ENCODE data around the gene PFKM. TPM values are rescaled to one million over a fixed set of nuclear protein-coding genes. Genes with fewer than 3 reads are reported as not detected.

Gene PFKM
- total and polyA plus RNA-seq, 4 donors: 4.5 to 23.9 (median 5.8) TPM

GRCh38 chr12:48077111-48077510 is 42.1 kb upstream of the PFKM start:
- no peak overlapping the region for H3K27ac ChIP-seq (ENCODE audit: low read depth in 1 of 2, low read length in 2 of 2)
- TF ChIP-seq FOXA2 (IDR thresholded peaks at IDR 0.05): no peak
- TF ChIP-seq CTCF (IDR thresholded peaks at IDR 0.05; ENCODE audit: low read depth, low read length, missing input control): no peak
- no peak for TF ChIP-seq REST (IDR thresholded peaks at IDR 0.05)
- TF ChIP-seq RAD21 (IDR thresholded peaks at IDR 0.05): no peak
- TF ChIP-seq EGR1 (IDR thresholded peaks at IDR 0.05; ENCODE audit: low read depth in 2 of 2): no peak
- TF ChIP-seq ATF3 (IDR thresholded peaks at IDR 0.05): no peak
- TF ChIP-seq RXRA (IDR thresholded peaks at IDR 0.05): no peak
- no peak for TF ChIP-seq ZBTB33 (IDR thresholded peaks at IDR 0.05)
- no peak for TF ChIP-seq MAX (IDR thresholded peaks at IDR 0.05)
- TF ChIP-seq HNF4A (conservative IDR thresholded peaks at IDR 0.05): no peak
- TF ChIP-seq TAF1 (conservative IDR thresholded peaks at IDR 0.05): no peak
- TF ChIP-seq NR2F2 (IDR thresholded peaks at IDR 0.05): no peak
- no peak for TF ChIP-seq GABPA (IDR thresholded peaks at IDR 0.05 in 1 of 2, conservative IDR thresholded peaks at IDR 0.05 in 1 of 2)
- TF ChIP-seq YY1 (IDR thresholded peaks at IDR 0.05): no peak
- H3K9me3 ChIP-seq (ENCODE audit: control insufficient read depth in 4 of 4, low read length in 3 of 4): no peaks in the 10 kb centered on the region
- no peak overlapping the region for H3K4me3 ChIP-seq (ENCODE audit: low read depth in 1 of 3, low read length in 3 of 3)
- no peaks in the 10 kb centered on the region for H3K27me3 ChIP-seq (ENCODE audit: control insufficient read depth in 4 of 4, insufficient read depth in 4 of 4, low read length in 3 of 4)
- no peak overlapping the region for H3K9ac ChIP-seq (ENCODE audit: low read depth in 1 of 2, low read length in 2 of 2)
- no peaks in the 10 kb centered on the region for H3K4me1 ChIP-seq (ENCODE audit: control insufficient read depth in 4 of 4, insufficient read depth in 4 of 4, low read length in 3 of 4)
- WGBS: 94% methylated on average over 2 of the region's 2 CpGs
- H3K36me3 ChIP-seq (ENCODE audit: control insufficient read depth in 4 of 4, insufficient read depth in 3 of 4, low read depth in 1 of 4, low read length in 3 of 4): peaks cover 6 to 23% (median 20%) of the 10 kb centered on the region in 4 donors
- DNase-seq (ENCODE audit: low spot score): no peak

- Histone ChIP-seq H3K27me3 (ENCODE audit: control insufficient read depth in 4 of 4, insufficient read depth in 4 of 4, low read length in 3 of 4) (no peaks in the 10 kb centered on the region), H3K27ac (ENCODE audit: low read depth in 1 of 2, low read length in 2 of 2) (no peak overlapping the region), H3K36me3 (ENCODE audit: control insufficient read depth in 4 of 4, insufficient read depth in 3 of 4, low read depth in 1 of 4, low read length in 3 of 4) (peaks cover 6 to 19% (median 15%) of the 10 kb centered on the region in 4 donors), H3K9me3 (ENCODE audit: control insufficient read depth in 4 of 4, low read length in 3 of 4) (no peaks in the 10 kb centered on the region), H3K4me3 (ENCODE audit: low read depth in 1 of 3, low read length in 3 of 3) (no peak overlapping the region), H3K4me1 (ENCODE audit: control insufficient read depth in 4 of 4, insufficient read depth in 4 of 4, low read length in 3 of 4) (no peaks in the 10 kb centered on the region), H3K9ac (ENCODE audit: low read depth in 1 of 2, low read length in 2 of 2) (no peak overlapping the region)
- TF ChIP-seq SP1 (IDR thresholded peaks at IDR 0.05) (no peak), REST (IDR thresholded peaks at IDR 0.05) (no peak), EGR1 (IDR thresholded peaks at IDR 0.05; ENCODE audit: low read depth in 2 of 2) (no peak), TAF1 (conservative IDR thresholded peaks at IDR 0.05) (no peak), NR2F2 (IDR thresholded peaks at IDR 0.05) (no peak), YY1 (IDR thresholded peaks at IDR 0.05) (no peak), GABPA (IDR thresholded peaks at IDR 0.05 in 1 of 2, conservative IDR thresholded peaks at IDR 0.05 in 1 of 2) (no peak), ATF3 (IDR thresholded peaks at IDR 0.05) (no peak), RAD21 (IDR thresholded peaks at IDR 0.05) (no peak), FOXA2 (IDR thresholded peaks at IDR 0.05) (no peak), HNF4G (IDR thresholded peaks at IDR 0.05) (no peak), RXRA (IDR thresholded peaks at IDR 0.05) (no peak)
- 93% methylated on average over 5 of the region's 5 CpGs for WGBS
- DNase-seq (ENCODE audit: low spot score): no peak
Observed at GRCh38 chr12:48078901-48079300, 40.3 kb upstream of the PFKM start.
